Midbrain (tissue), 1 donor: Measurements from ENCODE around the gene CRISPLD2.

Experiments used
- DNase-seq: peaks from one replicate; lab custom pipeline; 2025; lab: John Stamatoyannopoulos, UW

CRISPLD2 gene

DNA sequence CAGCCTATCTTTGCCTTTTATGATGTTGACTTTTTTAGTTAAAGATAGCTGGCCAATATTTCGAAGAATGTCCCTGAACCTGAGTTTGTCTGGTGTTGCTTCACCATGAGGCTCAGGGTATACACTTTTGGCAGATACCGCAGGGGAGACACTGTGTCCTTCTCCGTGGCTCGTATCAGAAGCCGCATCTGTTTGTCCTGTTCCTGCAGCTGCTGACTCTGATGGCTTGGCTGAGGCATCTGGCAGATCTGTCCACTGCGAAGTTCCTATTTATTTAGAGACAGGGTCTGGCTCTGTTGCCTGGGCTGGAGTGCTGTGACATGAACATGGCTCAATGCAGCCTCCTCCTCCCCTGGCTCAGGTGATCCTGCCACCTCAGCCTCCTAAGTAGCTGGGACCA, 93.5 kb downstream of the CRISPLD2 start:
- DNase-seq = no peak

DNA sequence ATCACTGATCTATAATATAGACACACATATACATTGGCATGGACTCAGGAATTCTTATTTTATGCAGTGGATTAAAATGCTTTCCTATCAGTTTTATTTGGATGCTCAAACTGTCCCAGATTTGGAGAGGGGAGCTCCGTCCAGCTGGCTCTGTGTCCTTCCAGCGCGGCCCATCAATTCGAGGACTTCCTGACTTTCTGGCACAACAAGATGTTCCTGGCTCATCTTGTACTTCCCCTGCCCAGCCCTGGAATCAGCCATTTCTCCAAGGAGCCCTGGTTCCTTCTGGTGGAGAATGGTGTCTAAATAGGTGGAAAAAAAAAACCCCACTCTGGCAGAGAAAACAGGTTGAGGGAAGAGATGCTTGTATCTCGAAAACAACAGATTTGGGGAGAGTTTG, 94.5 kb downstream of the CRISPLD2 start:
- DNase-seq = no peak

DNA sequence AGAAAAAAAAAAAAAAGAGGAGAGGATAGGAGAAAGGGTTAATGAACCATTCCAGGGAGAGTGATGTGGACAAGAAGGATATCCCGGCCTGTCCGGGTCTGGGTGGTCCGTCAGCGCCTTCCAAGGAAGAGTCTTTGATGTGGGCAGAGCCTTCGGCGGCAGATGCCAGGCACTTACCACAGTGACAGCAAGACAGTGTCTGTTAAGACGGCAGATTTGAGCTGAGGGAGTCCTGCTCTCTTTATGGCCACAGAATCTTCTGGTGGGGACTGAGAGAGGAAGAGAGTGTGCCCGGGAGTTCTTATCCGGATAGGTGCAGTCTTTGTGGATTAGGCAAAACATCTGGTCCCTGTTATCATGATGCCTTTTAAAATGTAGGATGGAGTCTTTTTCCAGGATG, 96.4 kb downstream of the CRISPLD2 start:
- no peak for DNase-seq

DNA sequence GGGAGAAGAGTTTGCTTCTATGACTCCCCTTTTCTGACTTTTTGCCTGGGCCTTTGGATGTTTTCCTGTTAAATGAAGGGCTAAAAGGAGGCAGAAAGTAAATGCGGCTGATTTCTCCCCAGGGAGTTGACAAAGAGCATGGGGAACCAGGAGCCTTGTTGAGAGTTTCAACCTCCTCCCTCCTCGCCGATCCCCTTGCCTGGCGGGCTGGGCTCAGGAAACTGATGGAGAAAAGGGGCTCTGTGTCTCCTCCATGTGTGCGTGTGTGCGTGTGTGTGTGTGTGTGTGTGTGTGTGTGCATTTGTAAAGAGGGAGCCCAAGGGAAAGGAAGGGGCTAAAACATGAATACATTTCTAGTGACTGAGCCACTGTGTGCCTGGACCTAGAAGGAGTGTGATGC, 97.1 kb downstream of the CRISPLD2 start:
- DNase-seq = no peak

DNA sequence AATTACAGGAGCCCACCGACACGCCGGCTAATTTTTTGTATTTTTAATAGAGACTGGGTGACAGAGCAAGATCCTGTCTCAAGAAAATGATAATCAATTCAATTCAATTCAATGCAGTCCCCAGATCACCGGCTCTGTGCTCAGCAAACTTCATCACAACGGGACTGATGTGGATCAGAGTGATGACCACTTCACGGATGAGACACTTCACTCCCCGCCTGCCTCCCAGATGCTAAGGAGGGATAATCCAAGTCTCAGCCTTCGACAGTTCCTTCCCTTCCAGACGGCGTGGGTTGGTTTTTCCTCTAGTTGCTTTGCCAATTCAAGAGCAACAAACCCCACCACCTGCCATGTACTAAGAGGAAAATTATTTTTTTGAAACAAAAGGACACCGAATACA, 97.7 kb downstream of the CRISPLD2 start:
- DNase-seq = no peak

DNA sequence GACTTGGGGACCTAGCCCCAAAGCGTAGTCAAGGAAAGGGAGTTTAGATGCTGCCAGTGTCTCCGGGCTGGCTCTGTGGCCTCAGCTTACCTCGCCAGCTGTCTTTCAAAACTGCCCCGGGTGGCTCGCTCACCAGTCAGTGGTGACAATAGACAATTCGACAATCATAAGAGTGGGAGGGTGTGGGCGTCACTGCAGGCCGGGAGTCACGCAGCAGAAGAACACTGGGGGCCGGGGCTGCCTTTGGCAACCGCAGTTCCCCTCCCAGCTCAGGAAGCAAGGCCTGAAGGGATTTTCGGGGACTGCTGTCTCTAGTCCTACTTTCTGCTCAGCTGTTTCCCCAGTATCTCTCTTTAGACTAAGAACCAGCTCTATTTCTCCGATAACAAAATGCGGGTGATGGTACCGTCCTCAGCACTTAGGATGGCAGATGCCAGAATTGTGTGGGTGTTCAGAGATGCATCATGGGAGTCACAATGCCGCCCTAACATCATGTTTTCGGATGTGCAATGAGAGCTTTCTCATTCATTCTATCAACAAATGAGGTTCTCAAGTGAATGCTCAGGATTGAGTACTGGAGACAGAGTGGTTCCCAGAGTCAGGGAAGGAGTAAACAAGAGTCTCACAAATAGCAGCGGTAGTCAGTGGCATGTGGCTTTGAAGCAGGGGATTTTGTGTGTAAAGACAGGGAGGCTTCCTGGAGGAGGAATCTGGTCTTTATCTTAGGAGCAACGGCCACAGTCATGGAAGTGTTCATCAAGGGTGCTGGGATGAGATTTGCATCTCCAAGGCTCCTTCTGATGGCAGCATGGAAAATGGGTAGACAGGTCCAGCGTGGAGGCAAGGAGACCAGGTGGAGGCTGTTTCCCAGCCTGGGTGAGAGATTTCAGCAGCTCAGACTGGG, 98.5 kb downstream of the CRISPLD2 start:
- DNase-seq = no peak

DNA sequence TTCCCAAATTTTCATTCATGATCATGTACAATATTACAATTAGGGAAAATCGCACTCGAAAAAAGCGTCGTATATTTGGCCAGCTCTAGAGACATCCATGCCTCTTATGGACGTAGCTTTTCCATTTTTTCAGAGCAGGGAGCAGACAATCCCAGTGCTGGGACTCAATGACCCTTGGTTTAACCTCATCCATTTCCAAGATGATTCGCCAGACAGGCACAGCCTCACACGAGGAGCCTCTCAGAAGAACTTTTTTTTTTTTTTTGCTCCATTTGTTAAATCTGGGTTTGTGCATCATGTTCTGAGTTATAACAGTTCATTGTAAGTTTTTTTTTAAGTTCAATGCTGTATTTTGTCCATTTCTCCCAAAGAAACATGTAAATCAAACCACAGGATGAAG, 99.5 kb downstream of the CRISPLD2 start:
- no peak for DNase-seq

DNA sequence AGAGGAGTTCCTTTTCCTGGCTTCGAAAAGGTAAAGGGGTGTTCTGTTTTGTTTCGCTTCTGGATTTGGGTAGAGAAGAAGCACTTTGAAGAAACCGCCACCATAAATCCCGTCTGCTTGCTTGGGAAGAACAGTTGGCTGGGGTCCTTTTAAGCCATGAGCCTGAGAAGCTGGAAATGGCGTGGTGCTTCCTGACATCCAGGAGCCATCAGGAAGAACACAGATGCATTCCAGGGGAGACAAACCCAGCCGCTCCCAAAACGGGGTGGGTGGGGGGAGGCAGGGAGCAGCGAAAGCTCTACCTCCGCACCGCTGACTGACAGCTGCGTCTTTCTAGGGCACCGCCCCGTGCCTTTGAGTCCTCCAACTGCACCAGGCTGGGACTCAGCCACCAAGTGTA, 99.9 kb downstream of the CRISPLD2 start:
- no peak for DNase-seq

DNA sequence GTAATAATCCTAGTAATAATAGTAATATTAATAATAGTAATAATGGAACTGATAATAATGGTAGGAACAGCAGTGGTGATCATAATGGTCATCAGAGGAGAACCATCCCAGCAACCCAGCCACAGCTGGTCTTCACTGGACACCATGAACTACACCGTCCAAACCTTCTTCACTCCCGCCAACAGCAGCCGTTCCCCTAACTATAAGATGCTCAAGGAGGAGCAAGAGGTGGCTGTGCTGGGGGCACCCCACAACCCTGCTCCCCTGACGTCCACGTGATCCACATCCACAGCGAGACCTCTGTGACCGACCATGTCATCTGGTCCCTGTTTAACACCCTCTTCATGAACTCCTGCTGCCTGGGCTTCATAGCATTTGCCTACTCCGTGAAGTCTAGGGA, 100.5 kb downstream of the CRISPLD2 start:
- DNase-seq = no peak

DNA sequence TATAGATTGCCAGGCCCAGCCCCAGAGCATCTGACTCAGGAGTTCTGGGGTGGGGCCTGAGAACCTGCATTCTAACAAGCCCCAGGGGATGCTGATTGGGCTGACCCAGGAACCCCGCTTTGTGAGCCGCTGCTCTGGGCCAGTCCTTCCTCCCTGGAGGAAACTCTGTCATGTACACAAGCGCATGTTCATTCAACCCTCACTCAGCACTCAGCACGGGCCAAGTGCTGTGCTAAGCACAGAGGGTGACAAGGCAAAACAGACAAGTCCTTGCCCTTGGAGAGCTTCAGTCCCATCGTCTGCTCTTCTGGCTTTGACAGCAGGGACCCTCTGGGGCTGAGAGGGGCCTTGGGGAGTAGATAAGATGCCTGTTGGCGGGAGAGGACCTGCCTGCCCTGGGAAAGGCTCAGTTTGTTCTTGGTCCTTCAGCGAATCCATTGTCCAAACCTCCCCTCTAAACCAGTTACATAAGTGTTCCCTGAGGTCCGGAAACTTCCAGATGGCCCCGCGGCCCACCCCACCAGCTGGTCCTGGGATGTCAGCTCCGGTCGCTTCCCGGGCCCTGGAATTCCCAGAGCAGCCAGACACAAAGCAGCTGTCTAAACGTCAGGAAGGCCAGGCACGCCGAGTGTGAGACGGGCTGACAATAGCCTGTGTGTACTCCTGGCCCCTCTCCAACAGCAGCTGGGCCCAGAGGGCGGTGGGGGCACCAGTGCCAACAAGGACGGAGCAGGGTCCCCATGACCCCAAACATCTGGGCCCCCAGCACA, 102.8 kb downstream of the CRISPLD2 start:
- peak; percentile 60 for DNase-seq

DNA sequence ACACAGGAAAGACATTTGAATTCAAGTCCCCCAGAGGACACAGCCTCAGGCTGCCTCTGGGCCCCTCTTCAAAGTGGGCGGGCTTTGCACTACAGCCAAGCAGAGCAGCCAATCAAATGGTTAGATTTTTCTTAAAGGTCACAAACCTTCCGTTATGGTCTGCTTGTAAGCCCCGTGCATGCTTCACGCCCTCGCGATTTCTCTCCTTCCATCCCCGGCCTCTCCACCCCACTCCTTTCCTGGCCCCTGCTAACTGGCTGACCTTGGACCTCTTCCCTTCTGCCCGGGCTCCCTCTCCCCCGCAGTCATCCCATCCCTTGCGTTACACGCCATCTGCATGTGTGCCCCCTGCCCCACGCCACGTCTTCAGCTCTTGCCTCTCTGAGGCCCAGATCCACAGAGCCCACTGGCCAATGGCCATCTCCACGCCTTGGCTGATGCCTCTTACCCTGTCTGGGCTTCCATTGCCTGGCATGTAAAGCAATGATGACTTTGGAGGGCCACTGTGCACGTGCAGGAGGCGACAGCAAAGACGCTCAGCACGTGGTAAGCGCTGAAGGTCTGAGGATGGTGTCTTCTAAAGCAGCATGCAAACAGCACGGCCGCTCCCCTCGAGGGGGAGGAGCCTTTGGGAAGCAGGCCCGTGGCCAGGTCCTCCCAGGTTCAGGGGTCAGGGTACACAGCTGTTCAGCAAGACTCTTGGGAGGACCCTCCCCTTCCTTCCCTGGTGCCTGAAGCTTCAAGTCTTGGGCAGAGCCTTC, 104.7 kb downstream of the CRISPLD2 start:
- no peak for DNase-seq

DNA sequence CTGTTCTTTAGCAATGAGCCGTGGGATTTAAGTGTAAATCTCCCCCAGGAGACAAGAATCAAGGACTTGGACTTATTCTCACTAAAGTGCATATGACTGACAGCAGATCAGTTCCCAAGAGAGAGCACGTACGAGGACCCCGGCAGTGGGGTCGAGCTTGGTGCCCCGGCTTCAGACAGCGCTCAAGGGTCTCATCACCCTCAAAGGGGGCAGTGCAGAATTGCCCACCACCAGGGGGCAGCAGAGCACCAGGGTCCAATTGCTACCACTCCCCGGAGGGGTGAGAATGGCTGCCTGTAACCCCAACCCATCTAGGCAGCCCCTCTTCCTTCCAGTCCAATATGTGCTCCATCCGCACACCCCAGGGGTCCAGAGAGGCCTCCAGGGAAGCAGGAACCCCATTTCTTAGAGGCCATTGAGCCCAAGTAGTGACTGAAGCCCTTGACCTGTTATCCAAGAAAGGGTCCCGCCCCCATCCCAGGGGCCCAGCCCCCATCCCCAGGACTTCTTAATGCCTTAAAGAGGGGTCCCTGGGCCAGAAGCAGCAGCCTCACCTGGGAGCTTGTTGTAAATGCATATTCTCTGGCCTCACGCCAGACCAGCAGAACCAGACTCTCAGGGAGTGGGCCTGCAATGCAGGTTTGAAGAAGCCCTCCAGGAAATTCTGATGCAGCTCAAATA, 105.4 kb downstream of the CRISPLD2 start:
- DNase-seq = peak; percentile 34

DNA sequence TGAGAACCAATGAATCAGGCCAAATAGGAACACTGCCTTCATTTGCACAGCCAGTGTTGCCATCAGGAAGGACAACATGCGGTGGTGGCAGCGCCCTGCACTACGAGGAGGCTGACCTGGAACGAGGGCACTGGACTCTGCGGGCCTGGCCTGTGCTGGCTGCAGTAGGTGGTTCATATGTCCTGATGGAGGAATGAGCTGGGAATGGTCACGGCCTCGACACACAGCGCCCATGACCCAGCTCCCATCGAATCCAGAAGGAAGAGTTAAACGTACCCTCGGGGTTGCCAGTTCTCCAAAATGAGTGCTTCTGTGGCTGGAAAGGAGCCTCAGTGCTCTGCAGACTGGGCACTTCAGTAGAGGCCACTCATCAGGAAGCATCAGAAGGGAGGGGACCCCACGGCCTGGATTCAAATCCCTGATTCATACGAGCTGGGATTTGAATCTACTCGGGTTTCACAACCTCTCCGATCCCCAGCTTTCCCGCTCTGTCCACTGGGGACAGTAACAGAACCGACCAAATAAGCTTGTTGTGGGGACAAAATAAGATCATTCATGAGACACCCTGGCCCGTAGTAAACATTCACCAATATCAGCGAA, 106.1 kb downstream of the CRISPLD2 start:
- DNase-seq = no peak

DNA sequence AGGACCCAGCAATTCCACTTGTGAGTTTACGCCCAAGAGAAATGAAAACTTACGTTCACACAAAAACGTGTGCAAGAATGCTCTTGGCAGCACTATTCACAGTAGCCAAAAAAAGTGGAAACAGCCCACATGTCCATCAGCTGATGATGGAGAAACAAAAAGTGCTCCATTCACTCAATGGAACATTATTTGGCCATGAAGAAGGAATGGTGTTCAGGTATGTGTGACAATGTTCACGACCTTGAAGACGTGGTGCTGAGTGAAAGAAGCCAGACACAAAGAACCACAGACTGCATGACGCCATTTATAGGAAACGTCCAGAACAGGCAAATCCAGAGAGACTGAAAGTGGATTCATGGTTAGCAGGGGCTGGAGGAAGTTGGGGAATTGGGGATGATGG, 106.7 kb downstream of the CRISPLD2 start:
- DNase-seq = no peak

DNA sequence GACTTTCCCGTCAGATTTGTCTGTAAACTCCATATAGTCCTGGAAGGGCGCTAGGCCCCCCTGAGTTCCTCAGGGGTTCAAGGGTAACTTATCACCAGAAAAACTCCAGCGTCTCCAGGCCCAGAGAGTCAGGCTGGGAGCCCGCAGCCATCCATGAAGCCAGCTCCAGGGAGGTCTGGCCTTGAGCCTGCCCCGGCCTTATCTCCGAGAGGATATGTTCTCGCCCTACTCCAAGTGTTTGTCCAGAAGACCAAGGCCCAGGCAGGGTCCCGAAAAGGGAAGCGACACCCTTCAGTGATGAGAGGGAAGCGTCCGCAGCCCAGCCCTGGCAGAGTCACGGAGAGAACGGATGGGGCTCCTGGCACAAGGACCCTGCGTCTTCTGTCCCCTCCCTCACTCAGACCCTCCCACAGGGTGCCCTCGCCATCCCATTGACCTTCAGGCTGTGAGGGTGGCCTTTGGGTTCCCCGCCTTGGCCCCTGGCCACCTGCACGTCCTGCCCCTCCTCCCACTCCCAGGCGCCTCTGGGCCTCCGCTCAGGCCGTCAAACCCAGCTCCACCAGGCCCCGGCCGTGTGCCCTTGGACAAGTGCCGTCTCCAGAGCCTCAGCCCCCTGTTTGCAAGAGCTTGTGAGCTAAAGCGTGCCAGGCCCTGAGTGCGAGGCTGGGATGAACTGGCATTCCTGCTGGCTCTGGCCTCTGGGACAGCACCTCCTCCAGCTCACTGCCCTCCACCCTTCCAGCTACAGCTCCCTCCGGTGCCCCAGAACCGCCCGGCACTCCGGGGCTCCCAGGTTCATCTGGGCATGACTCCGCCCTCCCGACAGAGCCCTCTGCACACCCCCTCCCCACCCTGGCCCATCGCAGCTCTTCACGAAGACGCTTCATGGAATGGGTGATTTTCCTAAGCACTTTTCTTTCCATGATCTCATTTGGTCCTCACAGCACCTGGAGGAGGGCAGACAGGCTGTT, 108.1 kb downstream of the CRISPLD2 start:
- no peak for DNase-seq

DNA sequence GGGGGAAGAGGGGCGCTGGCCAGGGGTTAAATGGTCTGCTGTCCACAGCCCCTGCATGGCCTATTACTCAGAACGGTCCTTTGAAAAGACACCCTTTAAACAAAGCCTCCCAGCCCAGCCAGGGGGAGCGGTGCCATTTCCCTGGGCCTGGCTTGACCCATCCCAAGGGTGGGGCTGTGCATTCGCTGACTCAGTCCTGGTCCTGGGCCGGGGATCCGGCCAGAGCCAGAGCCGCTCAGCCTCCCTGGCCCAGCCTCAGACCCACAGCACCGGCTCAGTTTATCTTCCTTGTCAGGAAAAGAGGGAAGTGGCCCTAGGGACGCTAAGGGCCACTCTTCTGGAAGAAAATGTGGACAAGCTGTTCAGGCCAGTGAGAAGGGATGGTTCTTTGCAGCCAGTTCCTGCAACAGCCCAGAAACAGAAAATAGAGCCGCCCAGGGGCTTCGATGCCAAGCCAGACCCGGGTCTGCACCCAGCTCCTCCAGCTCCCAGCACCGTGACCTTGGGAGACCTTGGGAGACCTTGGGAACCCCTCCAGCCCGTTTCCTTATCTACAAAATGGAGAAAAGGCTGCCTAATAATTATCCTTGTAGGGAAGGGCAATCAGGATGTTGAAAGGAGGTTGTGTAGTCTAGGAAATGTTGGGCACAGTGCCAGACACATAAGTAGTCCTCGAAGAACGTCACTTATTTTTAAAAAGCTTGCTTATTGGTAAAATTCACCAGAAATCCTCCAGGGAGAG, 109.1 kb downstream of the CRISPLD2 start:
- no peak for DNase-seq

DNA sequence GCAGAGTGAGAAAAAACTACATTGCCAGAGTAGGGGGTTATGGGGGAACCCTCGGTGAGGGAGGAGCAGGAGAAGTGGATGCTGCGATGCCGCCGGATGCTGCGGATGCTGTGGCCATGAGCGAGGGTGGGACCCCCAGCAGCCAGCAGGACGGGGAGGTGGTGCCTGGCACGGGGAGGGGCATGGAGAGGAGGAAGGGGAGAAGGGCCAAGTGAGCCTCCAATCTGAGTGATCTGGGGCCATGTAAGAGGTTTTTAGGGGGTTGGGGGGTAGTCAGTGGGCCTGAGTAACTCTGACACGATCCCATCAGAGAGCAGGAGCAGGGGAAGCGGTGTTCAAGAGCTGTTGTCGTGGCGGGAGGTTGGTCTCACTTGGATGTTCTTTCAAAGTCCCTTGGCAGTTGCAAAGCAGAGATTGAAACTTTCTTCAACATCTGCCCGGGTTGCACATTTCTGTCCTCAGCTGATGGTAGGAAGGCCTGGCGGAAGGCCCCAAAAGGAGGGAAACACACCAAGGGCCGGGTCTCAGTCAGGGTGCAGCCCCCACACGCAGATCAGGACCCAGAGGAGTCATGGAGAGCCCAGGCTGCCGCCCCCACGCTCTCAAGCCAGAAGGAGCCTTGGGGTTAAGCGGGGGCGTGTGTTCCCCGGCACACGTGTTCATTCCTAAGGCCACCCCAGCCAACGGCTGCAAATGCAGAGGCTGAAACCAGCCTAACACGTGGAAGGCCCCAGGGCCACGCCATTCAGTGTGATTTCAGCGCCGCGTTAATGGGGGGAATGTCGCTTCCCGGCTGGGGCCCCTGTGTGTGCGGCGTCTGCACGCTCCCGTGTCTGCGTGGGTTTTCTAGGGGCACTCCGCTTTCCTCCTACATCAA, 109.9 kb downstream of the CRISPLD2 start:
- DNase-seq = no peak

DNA sequence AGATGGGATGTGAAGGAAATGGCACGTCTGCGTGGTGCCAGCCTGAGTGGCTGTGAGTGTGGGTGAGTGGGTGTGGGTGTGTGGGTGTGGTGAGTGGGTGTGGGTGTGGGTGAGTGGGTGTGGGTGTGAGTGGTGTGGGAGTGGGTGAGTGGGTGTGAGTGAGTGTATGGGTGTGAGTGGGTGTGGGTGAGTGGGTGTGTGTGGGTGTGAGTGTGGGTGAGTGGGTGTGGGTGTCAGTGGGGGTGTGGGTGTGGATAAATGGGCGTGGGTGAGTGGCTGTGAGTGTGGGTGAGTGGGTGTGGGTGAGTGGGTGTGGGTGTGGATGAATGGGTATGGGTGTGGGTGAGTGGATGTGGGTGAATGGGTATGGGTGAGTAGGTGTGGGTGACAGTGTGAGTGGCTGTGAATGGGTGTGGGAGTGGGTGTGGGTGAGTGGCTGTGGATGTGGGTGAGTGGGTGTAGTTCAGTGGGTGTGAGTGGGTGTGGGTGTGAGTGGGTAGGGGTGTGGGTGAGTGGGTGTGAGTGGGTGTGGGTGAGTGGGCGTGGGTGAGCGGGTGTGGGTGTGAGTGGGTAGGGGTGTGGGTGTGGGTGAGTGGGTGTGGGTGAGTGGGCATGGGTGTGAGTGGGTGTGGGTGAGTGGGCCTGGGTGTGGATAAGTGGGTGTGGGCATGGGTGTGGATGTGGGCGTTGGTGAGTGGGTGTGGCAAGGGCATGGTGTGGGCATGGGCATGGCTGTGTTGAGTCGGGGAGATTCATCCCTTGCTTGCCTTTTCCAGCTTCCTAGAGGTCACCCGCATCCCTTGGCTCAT, 110.7 kb downstream of the CRISPLD2 start:
- DNase-seq = no peak
